Measurements from ENCODE around the gene WDR53. TPM values are rescaled to one million over a fixed set of nuclear protein-coding genes. Genes with fewer than 3 reads are reported as not detected.
A peak's percentile ranks its signal among the peaks of the same experiment; 100 is the strongest.

WDR53 gene
- total and polyA plus RNA-seq, 9 of the 15 experiments (the other 6 are each of a cell fraction or from before 2014, with no cell fraction given), result 13.0 to 34.5 (median 20.9) TPM

- no peak for TF ChIP-seq CREB5 (CRISPR knock-in tag; IDR thresholded peaks at IDR 0.05)
- no peak for TF ChIP-seq CREM (IDR thresholded peaks at IDR 0.05; ENCODE audit: low read depth)
- no peak for TF ChIP-seq ZC3H8 (IDR thresholded peaks at IDR 0.05)
- TF ChIP-seq NR2C2 (CRISPR knock-in tag; IDR thresholded peaks at IDR 0.05), result no peak
- no peak for TF ChIP-seq NR2C2 (tag; IDR thresholded peaks at IDR 0.05)
- no peak for TF ChIP-seq NRF1 (conservative IDR thresholded peaks at IDR 0.05 in 1 of 2, IDR thresholded peaks at IDR 0.05 in 1 of 2)
- no peak for TF ChIP-seq NR4A1 (CRISPR knock-in tag; IDR thresholded peaks at IDR 0.05)
- TF ChIP-seq NR4A1 (tag; IDR thresholded peaks at IDR 0.05), result no peak
- no peak for TF ChIP-seq PREB (CRISPR knock-in tag; IDR thresholded peaks at IDR 0.05)
- TF ChIP-seq RCOR1 (IDR thresholded peaks at IDR 0.05; ENCODE audit: borderline replicate concordance in 1 of 2, low read depth in 2 of 2, low read length in 2 of 2), result no peak
- TF ChIP-seq CREB1 (IDR thresholded peaks at IDR 0.05), result no peak
- TF ChIP-seq CREB1 (CRISPR knock-in tag; IDR thresholded peaks at IDR 0.05), result 0 out of 2 replicates have a peak, but pooled peaks have one; percentile 2
- 0 out of 2 replicates have a peak, but pooled peaks have one; percentile 1 for TF ChIP-seq EP300 (IDR thresholded peaks at IDR 0.05; ENCODE audit: low read length)
- TF ChIP-seq SFPQ (IDR thresholded peaks at IDR 0.05; ENCODE audit: low read depth, low read length), result no peak
- no peak for TF ChIP-seq ZMIZ1 (IDR thresholded peaks at IDR 0.05; ENCODE audit: low read depth in 2 of 2, low read length in 2 of 2)
- no peak for TF ChIP-seq IRF9 (tag; IDR thresholded peaks at IDR 0.05)
Measured at GRCh38 chr3:196517162-196517800, 51.1 kb downstream of the WDR53 start (continued).
